Uterus (tissue), 4 donors: ENCODE data around the gene VCL. TPM values are rescaled to one million over a fixed set of nuclear protein-coding genes. Genes with fewer than 3 reads are reported as not detected.
A peak's percentile ranks its signal among the peaks of the same experiment; 100 is the strongest.

Source experiments
- DNase-seq, 2 donors: peaks; one replicate each; pipeline ENCODE4 v3.0.0-alpha.2; 2019 to 2020
- H3K27ac ChIP-seq, 2 donors: fragments of 200-600 bp; sonication (generic); 1 replicate in 1 of 2; 2 replicates in 1 of 2; pipeline ENCODE4 v1.5.1; 2016 to 2018
- H3K27me3 ChIP-seq, 2 donors: fragments of 200-600 bp; sonication (generic); one replicate each; pipeline ENCODE4 v1.5.1; 2018 to 2019; ENCODE audit warnings: control low read depth in 1 of 2
- H3K36me3 ChIP-seq, 2 donors: fragments of 200-600 bp; sonication (generic); one replicate each; pipeline ENCODE4 v1.5.1; 2019; ENCODE audit warnings: control low read depth in 1 of 2
- H3K4me1 ChIP-seq, 2 donors: fragments of 200-600 bp; sonication (generic); one replicate each; pipeline ENCODE4 v1.5.1; 2018 to 2019; ENCODE audit warnings: control low read depth in 1 of 2
- H3K4me3 ChIP-seq, 2 donors: fragments of 200-600 bp; sonication (generic); 1 replicate in 1 of 2; 2 replicates in 1 of 2; pipeline ENCODE4 v1.5.1; 2018 to 2019; ENCODE audit warnings: mild to moderate bottlenecking in 1 of 2
- H3K9me3 ChIP-seq, 2 donors: fragments of 200-600 bp; sonication (generic); one replicate each; pipeline ENCODE4 v1.5.1; 2019; ENCODE audit warnings: control low read depth in 1 of 2
- CTCF ChIP-seq, 4 experiments: fragments of 200-600 bp in 2 of 4; fragments of 450-650 bp in 2 of 4; sonication (generic) in 2 of 4; IDR thresholded peaks; one replicate each; pipeline ENCODE4 v1.5.1; 2016 to 2019; ENCODE audit warnings: antibody characterized with exemption in 4 of 4, mild to moderate bottlenecking in 2 of 4, moderate library complexity in 1 of 4
- POLR2A ChIP-seq, 2 donors: fragments of 450-650 bp; IDR thresholded peaks; one replicate each; pipeline ENCODE4 v1.6.1; 2016; ENCODE audit warnings: antibody characterized with exemption in 2 of 2, mild to moderate bottlenecking in 1 of 2, moderate library complexity in 1 of 2
- intact Hi-C: fragments of 100-400 bp; cut with DNase I; formaldehyde crosslinking; loops from one replicate; pipeline ENCODE4 v1.15.1; 2023; ENCODE audit warnings: low total_unique reads
- total RNA-seq, 4 donors: library from RNA; depleted of rRNA in 3 of 4; stranded (reverse); fragments of >200 nt in 3 of 4; gene quantifications; one replicate each; pipeline versions ENCODE4 v1.1.0 to v1.2.4, GENCODE V29; 2014 to 2023
- donor health status: DM: yes; HTN: yes; CAD: no.

Gene VCL
- total RNA-seq, 4 donors from 2014 or later: 77.4 to 313 (median 215) TPM

- DNase-seq: no peak
- H3K4me3 ChIP-seq: no peak overlapping the region
- H3K36me3 ChIP-seq: no peaks in the 10 kb centered on the region
- no peaks in the 10 kb centered on the region for H3K9me3 ChIP-seq
- intact Hi-C loops: no loop called here
- TF ChIP-seq POLR2A (IDR thresholded peaks at IDR 0.05) (no peak), CTCF (IDR thresholded peaks at IDR 0.05) (no peak)
- H3K4me1 ChIP-seq: peaks cover 0 to 8% of the 10 kb centered on the region in 2 donors
- H3K27ac ChIP-seq: peak overlapping the region in 1 of 2 donors; percentile 3
- H3K27me3 ChIP-seq: no peaks in the 10 kb centered on the region
These were observed 52.0 kb downstream of the VCL start for GRCh38 chr10:74049955-74050354.

GRCh38 chr10:74050653-74051052, 52.7 kb downstream of the VCL start:
- Histone ChIP-seq H3K9me3 (no peaks in the 10 kb centered on the region), H3K4me1 (peaks cover 1 to 8% of the 10 kb centered on the region in 2 donors), H3K27ac (no peak overlapping the region), H3K36me3 (no peaks in the 10 kb centered on the region), H3K4me3 (no peak overlapping the region), H3K27me3 (no peaks in the 10 kb centered on the region)
- no peak for TF ChIP-seq CTCF (IDR thresholded peaks at IDR 0.05)
- no peak for TF ChIP-seq POLR2A (IDR thresholded peaks at IDR 0.05)
- intact Hi-C loops: no loop called here
- no peak for DNase-seq

GRCh38 chr10:74051736-74052342, 53.9 kb downstream of the VCL start:
- no peak for TF ChIP-seq POLR2A (IDR thresholded peaks at IDR 0.05)
- no peak for TF ChIP-seq CTCF (IDR thresholded peaks at IDR 0.05)

GRCh38 chr10:74052994-74053393, 55.1 kb downstream of the VCL start:
- intact Hi-C loops: no loop called here
- H3K4me1 ChIP-seq: peaks cover 4 to 8% of the 10 kb centered on the region in 2 donors

More at GRCh38 chr10:74051736-74052342, 53.9 kb downstream of the VCL start:
- Histone ChIP-seq H3K36me3 (no peaks in the 10 kb centered on the region), H3K27me3 (no peaks in the 10 kb centered on the region), H3K9me3 (no peaks in the 10 kb centered on the region), H3K27ac (no peak overlapping the region), H3K4me3 (no peak overlapping the region), H3K4me1 (peaks cover 4 to 8% of the 10 kb centered on the region in 2 donors)
- intact Hi-C loops: no loop called here
- DNase-seq: no peak

More at GRCh38 chr10:74052994-74053393, 55.1 kb downstream of the VCL start:
- H3K4me3 ChIP-seq: no peak overlapping the region
- H3K36me3 ChIP-seq: no peaks in the 10 kb centered on the region
- no peak overlapping the region for H3K27ac ChIP-seq
- no peaks in the 10 kb centered on the region for H3K9me3 ChIP-seq
- H3K27me3 ChIP-seq: no peaks in the 10 kb centered on the region
- TF ChIP-seq POLR2A (IDR thresholded peaks at IDR 0.05) (no peak), CTCF (IDR thresholded peaks at IDR 0.05) (no peak)
- no peak for DNase-seq
